HEK293 (cell line): ENCODE data around the gene VCL.
A peak's percentile ranks its signal among the peaks of the same experiment; 100 is the strongest.

ENCODE experiments used
- GLIS1 ChIP-seq: fragments of 450-650 bp; formaldehyde crosslinking; IDR thresholded peaks from 2 replicates; pipeline ENCODE4 v1.5.1; 2016; ENCODE audit warnings: missing biosample characterization, missing genetic modification characterization
- KLF9 ChIP-seq: fragments of 450-650 bp; formaldehyde crosslinking; IDR thresholded peaks from 2 replicates; pipeline ENCODE4 v1.5.1; 2016; ENCODE audit warnings: missing biosample characterization, missing genetic modification characterization, low read depth
- WT1 ChIP-seq: fragments of 450-650 bp; formaldehyde crosslinking; IDR thresholded peaks from 2 replicates; pipeline ENCODE4 v1.5.1; 2016; ENCODE audit warnings: missing biosample characterization, missing genetic modification characterization
- ZFP69B ChIP-seq: fragments of 450-650 bp; formaldehyde crosslinking; IDR thresholded peaks from 2 replicates; pipeline ENCODE4 v1.5.1; 2016; ENCODE audit warnings: missing biosample characterization, missing genetic modification characterization
- ZNF10 ChIP-seq: fragments of 450-650 bp; formaldehyde crosslinking; IDR thresholded peaks from 2 replicates; pipeline ENCODE4 v1.5.1; 2017; ENCODE audit warnings: missing biosample characterization, missing genetic modification characterization
- ZNF133 ChIP-seq: fragments of 450-650 bp; formaldehyde crosslinking; IDR thresholded peaks from 2 replicates; pipeline ENCODE4 v1.5.1; 2016; ENCODE audit warnings: missing biosample characterization, missing genetic modification characterization
- ZNF138 ChIP-seq: fragments of 450-650 bp; formaldehyde crosslinking; IDR thresholded peaks from 2 replicates; pipeline ENCODE4 v1.5.1; 2016; ENCODE audit warnings: missing biosample characterization, missing genetic modification characterization, borderline replicate concordance
- ZNF146 ChIP-seq: fragments of 450-650 bp; formaldehyde crosslinking; IDR thresholded peaks from 2 replicates; pipeline ENCODE4 v1.5.1; 2016; ENCODE audit warnings: missing biosample characterization, missing genetic modification characterization
- ZNF184 ChIP-seq: fragments of 450-650 bp; IDR thresholded peaks from 2 replicates; pipeline ENCODE4 v1.5.1; 2018; ENCODE audit warnings: missing biosample characterization, mild to moderate bottlenecking, missing genetic modification characterization
- ZNF221 ChIP-seq: fragments of 450-650 bp; formaldehyde crosslinking; IDR thresholded peaks from 2 replicates; pipeline ENCODE4 v1.5.1; 2017; ENCODE audit warnings: missing biosample characterization, missing genetic modification characterization, borderline replicate concordance
- ZNF274 ChIP-seq, 2 experiments: fragments of 200-500 bp in 1 of 2; fragments of 450-650 bp in 1 of 2; sonication (Bioruptor generic) in 1 of 2; formaldehyde crosslinking in 1 of 2; IDR thresholded peaks; 2 replicates each; pipeline versions ENCODE4 v1.5.1 to v1.6.1; 2014 to 2016; ENCODE audit warnings: borderline replicate concordance in 1 of 2, inconsistent platforms in 1 of 2, low read length in 1 of 2, missing biosample characterization in 1 of 2, missing genetic modification characterization in 1 of 2
- ZNF302 ChIP-seq: fragments of 450-650 bp; formaldehyde crosslinking; IDR thresholded peaks from 2 replicates; pipeline ENCODE4 v1.5.1; 2016; ENCODE audit warnings: missing biosample characterization, missing genetic modification characterization, low read depth
- ZNF501 ChIP-seq: fragments of 450-650 bp; formaldehyde crosslinking; IDR thresholded peaks from 2 replicates; pipeline ENCODE4 v1.5.1; 2016; ENCODE audit warnings: missing biosample characterization, missing genetic modification characterization
- ZNF510 ChIP-seq: fragments of 450-650 bp; formaldehyde crosslinking; IDR thresholded peaks from 2 replicates; pipeline ENCODE4 v1.5.1; 2018; ENCODE audit warnings: mild to moderate bottlenecking, missing genetic modification characterization, missing biosample characterization; ENCODE audit not compliant: insufficient replicate concordance
- ZNF544 ChIP-seq: fragments of 450-650 bp; formaldehyde crosslinking; IDR thresholded peaks from 2 replicates; pipeline ENCODE4 v1.5.0; 2017; ENCODE audit warnings: missing biosample characterization, missing genetic modification characterization
- ZNF600 ChIP-seq: fragments of 450-650 bp; formaldehyde crosslinking; IDR thresholded peaks from 2 replicates; pipeline ENCODE4 v1.5.1; 2016; ENCODE audit warnings: missing biosample characterization, missing genetic modification characterization
- ZNF610 ChIP-seq: fragments of 450-650 bp; formaldehyde crosslinking; IDR thresholded peaks from 2 replicates; pipeline ENCODE4 v1.5.1; 2016; ENCODE audit warnings: missing biosample characterization, missing genetic modification characterization, borderline replicate concordance
- ZNF654 ChIP-seq: fragments of 450-650 bp; formaldehyde crosslinking; IDR thresholded peaks from 2 replicates; pipeline ENCODE4 v1.5.1; 2016; ENCODE audit warnings: low read depth, missing biosample characterization, missing genetic modification characterization
- ZNF658 ChIP-seq: fragments of 450-650 bp; formaldehyde crosslinking; IDR thresholded peaks from 2 replicates; pipeline ENCODE4; 2016; ENCODE audit warnings: missing biosample characterization, missing genetic modification characterization
- ZNF76 ChIP-seq: fragments of 450-650 bp; formaldehyde crosslinking; IDR thresholded peaks from 2 replicates; pipeline ENCODE4; 2016; ENCODE audit warnings: low read depth, missing biosample characterization, missing genetic modification characterization, borderline replicate concordance
- ZNF792 ChIP-seq: fragments of 450-650 bp; formaldehyde crosslinking; IDR thresholded peaks from 2 replicates; pipeline ENCODE4 v1.5.1; 2016; ENCODE audit warnings: missing biosample characterization, missing genetic modification characterization
- TF ChIP-seq, protein P1 (sequence below): fragments of 450-650 bp; formaldehyde crosslinking; IDR thresholded peaks from 2 replicates; pipeline ENCODE4 v1.5.1; 2017; ENCODE audit warnings: missing biosample characterization, mild to moderate bottlenecking, missing genetic modification characterization, moderate library complexity
- TF ChIP-seq, protein P2 (sequence below): fragments of 450-650 bp; formaldehyde crosslinking; IDR thresholded peaks from 2 replicates; pipeline ENCODE4 v1.5.1; 2016; ENCODE audit warnings: missing biosample characterization, missing genetic modification characterization
- TF ChIP-seq, protein P3 (sequence below): fragments of 450-650 bp; formaldehyde crosslinking; IDR thresholded peaks from 2 replicates; pipeline ENCODE4 v1.5.1; 2016; ENCODE audit warnings: missing biosample characterization, missing genetic modification characterization
- TF ChIP-seq, protein P4 (sequence below): fragments of 450-650 bp; formaldehyde crosslinking; IDR thresholded peaks from 2 replicates; pipeline ENCODE4 v1.5.1; 2016; ENCODE audit warnings: missing biosample characterization, missing genetic modification characterization
- TF ChIP-seq, protein P5 (sequence below): sonication (generic); formaldehyde crosslinking; IDR thresholded peaks from 2 replicates; pipeline ENCODE4 v1.8.1; 2022; ENCODE audit warnings: mild to moderate bottlenecking, moderate library complexity, missing genetic modification reagents
- TF ChIP-seq, protein P6 (sequence below): fragments of 450-650 bp; formaldehyde crosslinking; IDR thresholded peaks from 2 replicates; pipeline ENCODE4 v1.5.1; 2016; ENCODE audit warnings: missing biosample characterization, missing genetic modification characterization

Gene VCL

DNA sequence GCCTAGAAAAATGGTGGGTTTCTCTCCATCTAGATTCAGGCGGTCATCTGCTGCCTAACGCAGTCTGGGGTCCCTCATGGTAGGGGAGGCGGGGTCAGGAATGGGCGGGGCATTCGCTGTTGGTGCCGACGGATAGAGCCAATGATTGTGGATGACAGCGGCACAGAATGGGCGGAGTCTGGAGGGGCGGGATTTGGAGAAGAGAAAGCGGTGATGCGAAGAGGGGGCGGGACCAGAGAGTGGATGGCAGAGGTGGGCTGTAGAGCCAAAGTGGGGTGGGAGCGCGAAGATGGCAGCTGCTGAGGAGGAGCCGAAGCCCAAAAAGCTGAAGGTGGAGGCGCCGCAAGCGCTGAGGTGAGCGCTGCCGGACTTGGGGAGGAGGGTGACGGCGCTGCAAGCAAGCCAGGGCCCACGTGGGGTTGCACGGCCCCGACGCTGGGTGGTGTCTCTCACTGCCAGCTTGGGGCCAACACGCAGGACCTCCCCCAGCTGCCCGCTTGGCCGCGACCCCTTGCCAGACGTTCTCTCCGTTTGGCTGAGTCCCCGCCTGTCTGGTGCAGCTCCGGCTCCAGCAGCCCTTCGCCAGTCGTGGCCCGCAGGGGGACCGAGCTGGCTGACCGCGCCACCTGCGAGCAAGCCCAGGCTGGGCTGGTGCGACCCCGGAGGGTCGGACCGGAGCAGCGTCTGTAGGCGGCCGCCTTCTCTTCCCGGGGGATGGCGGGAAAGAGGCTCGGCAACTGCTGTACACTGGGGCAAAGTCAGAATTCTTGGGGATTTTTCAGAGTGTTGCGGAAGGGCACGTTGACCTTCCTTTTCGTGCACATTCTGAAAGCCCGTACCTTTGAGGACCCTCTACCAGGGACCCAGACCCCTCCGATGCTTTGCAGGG lies 153.3 kb downstream of the VCL start, which contains the start of gene ADK (continued):
- TF ChIP-seq, protein P1, sequence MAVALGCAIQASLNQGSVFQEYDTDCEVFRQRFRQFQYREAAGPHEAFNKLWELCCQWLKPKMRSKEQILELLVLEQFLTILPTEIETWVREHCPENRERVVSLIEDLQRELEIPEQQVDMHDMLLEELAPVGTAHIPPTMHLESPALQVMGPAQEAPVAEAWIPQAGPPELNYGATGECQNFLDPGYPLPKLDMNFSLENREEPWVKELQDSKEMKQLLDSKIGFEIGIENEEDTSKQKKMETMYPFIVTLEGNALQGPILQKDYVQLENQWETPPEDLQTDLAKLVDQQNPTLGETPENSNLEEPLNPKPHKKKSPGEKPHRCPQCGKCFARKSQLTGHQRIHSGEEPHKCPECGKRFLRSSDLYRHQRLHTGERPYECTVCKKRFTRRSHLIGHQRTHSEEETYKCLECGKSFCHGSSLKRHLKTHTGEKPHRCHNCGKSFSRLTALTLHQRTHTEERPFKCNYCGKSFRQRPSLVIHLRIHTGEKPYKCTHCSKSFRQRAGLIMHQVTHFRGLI: peak; percentile 41; the same call in 1 of the 2 replicates
- 0 out of 2 replicates have a peak, but pooled peaks have one; percentile 53 for TF ChIP-seq ZNF792 (tag by site-specific recombination)
- peak; percentile 86 for TF ChIP-seq GLIS1 (tag by site-specific recombination)
- TF ChIP-seq WT1 (tag by site-specific recombination): 0 out of 2 replicates have a peak, but pooled peaks have one; percentile 26
- TF ChIP-seq, protein P2, sequence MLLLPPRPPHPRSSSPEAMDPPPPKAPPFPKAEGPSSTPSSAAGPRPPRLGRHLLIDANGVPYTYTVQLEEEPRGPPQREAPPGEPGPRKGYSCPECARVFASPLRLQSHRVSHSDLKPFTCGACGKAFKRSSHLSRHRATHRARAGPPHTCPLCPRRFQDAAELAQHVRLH (tag by site-specific recombination): no peak
- TF ChIP-seq ZNF138 (tag by site-specific recombination): no peak
- TF ChIP-seq ZNF146 (tag by site-specific recombination): no peak
- no peak for TF ChIP-seq ZNF658 (tag by site-specific recombination)
- TF ChIP-seq ZFP69B (tag by site-specific recombination): peak; percentile 72
- TF ChIP-seq ZNF654: no peak
- peak; percentile 97 for TF ChIP-seq ZNF600 (tag by site-specific recombination)
- TF ChIP-seq ZNF133 (tag by site-specific recombination): 0 out of 2 replicates have a peak, but pooled peaks have one; percentile 14
- TF ChIP-seq ZNF184 (tag by site-specific recombination): no peak
- no peak for TF ChIP-seq ZNF544
- TF ChIP-seq, protein P3, sequence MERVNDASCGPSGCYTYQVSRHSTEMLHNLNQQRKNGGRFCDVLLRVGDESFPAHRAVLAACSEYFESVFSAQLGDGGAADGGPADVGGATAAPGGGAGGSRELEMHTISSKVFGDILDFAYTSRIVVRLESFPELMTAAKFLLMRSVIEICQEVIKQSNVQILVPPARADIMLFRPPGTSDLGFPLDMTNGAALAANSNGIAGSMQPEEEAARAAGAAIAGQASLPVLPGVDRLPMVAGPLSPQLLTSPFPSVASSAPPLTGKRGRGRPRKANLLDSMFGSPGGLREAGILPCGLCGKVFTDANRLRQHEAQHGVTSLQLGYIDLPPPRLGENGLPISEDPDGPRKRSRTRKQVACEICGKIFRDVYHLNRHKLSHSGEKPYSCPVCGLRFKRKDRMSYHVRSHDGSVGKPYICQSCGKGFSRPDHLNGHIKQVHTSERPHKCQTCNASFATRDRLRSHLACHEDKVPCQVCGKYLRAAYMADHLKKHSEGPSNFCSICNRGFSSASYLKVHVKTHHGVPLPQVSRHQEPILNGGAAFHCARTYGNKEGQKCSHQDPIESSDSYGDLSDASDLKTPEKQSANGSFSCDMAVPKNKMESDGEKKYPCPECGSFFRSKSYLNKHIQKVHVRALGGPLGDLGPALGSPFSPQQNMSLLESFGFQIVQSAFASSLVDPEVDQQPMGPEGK (tag by site-specific recombination): peak; percentile 92
- no peak for TF ChIP-seq ZNF302 (tag by site-specific recombination)
- TF ChIP-seq ZNF221 (tag by site-specific recombination): no peak
- peak; percentile 82 for TF ChIP-seq ZNF76 (tag by site-specific recombination)
- TF ChIP-seq ZNF274 (IDR thresholded peaks at IDR 0.05; ENCODE audit: low read length): no peak
- TF ChIP-seq ZNF274 (tag by site-specific recombination; IDR thresholded peaks at IDR 0.05; ENCODE audit: borderline replicate concordance): no peak
- peak; percentile 78 for TF ChIP-seq ZNF610 (tag by site-specific recombination)
- TF ChIP-seq ZNF510 (tag by site-specific recombination): no peak
- peak; percentile 77 for TF ChIP-seq ZNF10 (tag by site-specific recombination)
- TF ChIP-seq, protein P4, sequence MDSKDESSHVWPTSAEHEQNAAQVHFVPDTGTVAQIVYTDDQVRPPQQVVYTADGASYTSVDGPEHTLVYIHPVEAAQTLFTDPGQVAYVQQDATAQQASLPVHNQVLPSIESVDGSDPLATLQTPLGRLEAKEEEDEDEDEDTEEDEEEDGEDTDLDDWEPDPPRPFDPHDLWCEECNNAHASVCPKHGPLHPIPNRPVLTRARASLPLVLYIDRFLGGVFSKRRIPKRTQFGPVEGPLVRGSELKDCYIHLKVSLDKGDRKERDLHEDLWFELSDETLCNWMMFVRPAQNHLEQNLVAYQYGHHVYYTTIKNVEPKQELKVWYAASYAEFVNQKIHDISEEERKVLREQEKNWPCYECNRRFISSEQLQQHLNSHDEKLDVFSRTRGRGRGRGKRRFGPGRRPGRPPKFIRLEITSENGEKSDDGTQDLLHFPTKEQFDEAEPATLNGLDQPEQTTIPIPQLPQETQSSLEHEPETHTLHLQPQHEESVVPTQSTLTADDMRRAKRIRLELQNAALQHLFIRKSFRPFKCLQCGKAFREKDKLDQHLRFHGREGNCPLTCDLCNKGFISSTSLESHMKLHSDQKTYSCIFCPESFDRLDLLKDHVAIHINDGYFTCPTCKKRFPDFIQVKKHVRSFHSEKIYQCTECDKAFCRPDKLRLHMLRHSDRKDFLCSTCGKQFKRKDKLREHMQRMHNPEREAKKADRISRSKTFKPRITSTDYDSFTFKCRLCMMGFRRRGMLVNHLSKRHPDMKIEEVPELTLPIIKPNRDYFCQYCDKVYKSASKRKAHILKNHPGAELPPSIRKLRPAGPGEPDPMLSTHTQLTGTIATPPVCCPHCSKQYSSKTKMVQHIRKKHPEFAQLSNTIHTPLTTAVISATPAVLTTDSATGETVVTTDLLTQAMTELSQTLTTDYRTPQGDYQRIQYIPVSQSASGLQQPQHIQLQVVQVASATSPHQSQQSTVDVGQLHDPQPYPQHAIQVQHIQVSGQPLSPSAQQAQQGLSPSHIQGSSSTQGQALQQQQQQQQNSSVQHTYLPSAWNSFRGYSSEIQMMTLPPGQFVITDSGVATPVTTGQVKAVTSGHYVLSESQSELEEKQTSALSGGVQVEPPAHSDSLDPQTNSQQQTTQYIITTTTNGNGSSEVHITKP (tag by site-specific recombination): peak; percentile 99
- TF ChIP-seq, protein P5, sequence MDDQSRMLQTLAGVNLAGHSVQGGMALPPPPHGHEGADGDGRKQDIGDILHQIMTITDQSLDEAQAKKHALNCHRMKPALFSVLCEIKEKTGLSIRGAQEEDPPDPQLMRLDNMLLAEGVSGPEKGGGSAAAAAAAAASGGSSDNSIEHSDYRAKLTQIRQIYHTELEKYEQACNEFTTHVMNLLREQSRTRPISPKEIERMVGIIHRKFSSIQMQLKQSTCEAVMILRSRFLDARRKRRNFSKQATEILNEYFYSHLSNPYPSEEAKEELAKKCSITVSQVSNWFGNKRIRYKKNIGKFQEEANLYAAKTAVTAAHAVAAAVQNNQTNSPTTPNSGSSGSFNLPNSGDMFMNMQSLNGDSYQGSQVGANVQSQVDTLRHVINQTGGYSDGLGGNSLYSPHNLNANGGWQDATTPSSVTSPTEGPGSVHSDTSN (CRISPR knock-in tag): peak; percentile 76; the same call in 1 of the 2 replicates
- TF ChIP-seq, protein P6, sequence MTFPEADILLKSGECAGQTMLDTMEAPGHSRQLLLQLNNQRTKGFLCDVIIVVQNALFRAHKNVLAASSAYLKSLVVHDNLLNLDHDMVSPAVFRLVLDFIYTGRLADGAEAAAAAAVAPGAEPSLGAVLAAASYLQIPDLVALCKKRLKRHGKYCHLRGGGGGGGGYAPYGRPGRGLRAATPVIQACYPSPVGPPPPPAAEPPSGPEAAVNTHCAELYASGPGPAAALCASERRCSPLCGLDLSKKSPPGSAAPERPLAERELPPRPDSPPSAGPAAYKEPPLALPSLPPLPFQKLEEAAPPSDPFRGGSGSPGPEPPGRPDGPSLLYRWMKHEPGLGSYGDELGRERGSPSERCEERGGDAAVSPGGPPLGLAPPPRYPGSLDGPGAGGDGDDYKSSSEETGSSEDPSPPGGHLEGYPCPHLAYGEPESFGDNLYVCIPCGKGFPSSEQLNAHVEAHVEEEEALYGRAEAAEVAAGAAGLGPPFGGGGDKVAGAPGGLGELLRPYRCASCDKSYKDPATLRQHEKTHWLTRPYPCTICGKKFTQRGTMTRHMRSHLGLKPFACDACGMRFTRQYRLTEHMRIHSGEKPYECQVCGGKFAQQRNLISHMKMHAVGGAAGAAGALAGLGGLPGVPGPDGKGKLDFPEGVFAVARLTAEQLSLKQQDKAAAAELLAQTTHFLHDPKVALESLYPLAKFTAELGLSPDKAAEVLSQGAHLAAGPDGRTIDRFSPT (tag by site-specific recombination): peak; percentile 99
- peak; percentile 93 for TF ChIP-seq ZNF501
- TF ChIP-seq KLF9: peak; percentile 98
